ACHN (cell line): Measurements from ENCODE around the gene IGSF22.

ENCODE experiments used
- DNase-seq: peaks from one replicate; pipeline ENCODE4 v3.0.0-alpha.2; 2015
- in situ Hi-C: cut with HindIII; loops from 2 replicates; pipeline ENCODE4 v1.10.0; 2017; ENCODE audit warnings: low sequenced_read_pairs, low pct_ligation_motif_present, low pct_unique_long_range_greater_than_20kb

IGSF22 gene

DNA sequence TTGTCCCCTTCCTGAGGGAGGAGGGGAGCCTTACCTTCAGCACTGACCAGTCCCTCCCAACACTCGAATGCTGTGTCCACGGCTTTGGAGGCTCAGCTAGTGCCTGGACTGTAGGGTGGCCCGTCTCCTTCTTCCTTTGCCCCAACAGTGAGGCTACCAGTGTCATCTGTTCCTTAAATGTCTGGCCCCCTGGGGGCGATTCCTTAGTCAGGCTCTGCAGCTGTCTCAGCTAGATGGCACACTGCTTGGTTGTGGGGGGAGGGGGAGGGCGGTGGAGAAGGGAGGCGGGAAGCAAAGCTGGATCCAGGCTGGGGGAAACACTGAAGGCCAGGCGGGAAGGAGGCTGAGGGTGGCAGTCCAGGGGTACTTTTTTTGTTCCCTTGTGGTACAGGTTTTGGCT, at the start of gene IGSF22:
IGSF22 (minus strand) TSS at position 149 of the 400 bp plus-strand sequence. CDS start 1,952 bp downstream, outside the sequence.
- DNase-seq, result no peak
- in situ Hi-C loops, result no loop called here

GRCh38 chr11:18774801-18775200, 48.8 kb upstream of the IGSF22 start:
- DNase-seq, result no peak
- in situ Hi-C loops, result no loop called here

- in situ Hi-C loops, result no loop called here
These were observed 47.7 kb upstream of the IGSF22 start for GRCh38 chr11:18773681-18774080.

GRCh38 chr11:18773104-18773503, 47.1 kb upstream of the IGSF22 start:
- DNase-seq, result no peak
- in situ Hi-C loops, result no loop called here

More at GRCh38 chr11:18773681-18774080, 47.7 kb upstream of the IGSF22 start:
- no peak for DNase-seq

GRCh38 chr11:18772211-18772610, 46.2 kb upstream of the IGSF22 start:
- in situ Hi-C loops, result no loop called here
- DNase-seq, result no peak

GRCh38 chr11:18771266-18772035, 45.5 kb upstream of the IGSF22 start:
- in situ Hi-C loops, result no loop called here
- DNase-seq, result no peak

DNA sequence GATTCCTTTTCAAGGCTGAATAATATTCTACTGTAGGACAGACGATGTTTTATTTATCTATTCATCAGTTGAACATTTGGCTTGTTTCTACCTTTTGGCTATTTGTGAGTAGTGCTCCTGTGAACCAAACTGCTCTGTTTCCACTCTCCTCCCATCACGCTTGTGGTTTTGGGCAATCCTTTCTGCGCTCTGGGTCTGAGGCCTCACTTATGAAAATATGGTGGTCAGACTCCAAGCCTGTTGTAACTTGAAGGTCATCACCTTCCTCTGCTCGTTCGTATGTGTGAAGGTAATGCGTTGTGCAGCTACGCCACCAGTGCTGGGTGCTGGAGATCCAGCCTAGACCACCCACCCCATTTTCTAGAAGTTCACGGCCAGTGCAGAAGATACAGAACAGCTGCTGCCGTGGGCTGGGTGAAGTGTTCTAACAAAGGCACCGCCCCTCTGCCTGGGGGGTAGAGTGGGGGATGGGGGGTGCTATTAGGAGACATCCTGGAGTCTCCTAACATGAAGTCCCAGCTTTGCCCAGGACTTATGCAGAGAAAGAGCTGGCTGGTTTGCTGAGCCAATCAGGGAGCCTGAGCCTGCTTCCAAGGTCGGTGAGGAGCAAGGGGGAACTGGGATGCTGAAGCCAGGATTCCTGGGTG, 44.6 kb upstream of the IGSF22 start:
- in situ Hi-C loops, result no loop called here
- no peak for DNase-seq

DNA sequence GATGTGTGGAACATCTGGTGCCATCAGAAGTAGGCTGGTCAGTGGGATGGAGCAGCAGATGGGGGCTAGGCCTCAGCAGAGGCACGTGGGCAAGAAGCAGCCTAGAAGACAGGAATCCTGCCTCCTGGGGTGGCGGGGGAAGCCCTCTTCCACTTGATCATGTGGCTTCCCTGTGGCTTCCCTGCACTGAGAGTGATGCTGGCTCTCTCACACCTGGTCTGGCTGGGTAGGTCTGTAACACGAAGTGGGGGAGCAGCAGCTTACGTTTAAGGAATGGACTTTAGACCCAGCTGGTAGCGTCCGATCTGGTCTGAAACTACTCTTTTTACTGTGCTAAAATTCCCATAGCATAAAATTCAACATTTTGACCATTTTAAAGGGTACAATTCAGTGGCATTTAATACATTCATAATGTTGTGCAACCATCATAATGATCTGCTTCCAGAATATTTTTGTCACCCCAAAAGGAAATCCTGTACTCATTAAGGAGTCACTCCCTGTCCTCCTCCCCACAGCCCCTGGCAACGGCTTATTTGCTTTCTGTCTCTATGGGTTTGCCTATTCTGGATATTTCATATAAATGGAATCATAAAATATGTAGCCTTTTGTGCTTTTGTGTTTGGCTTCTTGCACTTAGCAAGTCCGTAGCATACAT, 43.9 kb upstream of the IGSF22 start:
- no peak for DNase-seq
- in situ Hi-C loops, result no loop called here

DNA sequence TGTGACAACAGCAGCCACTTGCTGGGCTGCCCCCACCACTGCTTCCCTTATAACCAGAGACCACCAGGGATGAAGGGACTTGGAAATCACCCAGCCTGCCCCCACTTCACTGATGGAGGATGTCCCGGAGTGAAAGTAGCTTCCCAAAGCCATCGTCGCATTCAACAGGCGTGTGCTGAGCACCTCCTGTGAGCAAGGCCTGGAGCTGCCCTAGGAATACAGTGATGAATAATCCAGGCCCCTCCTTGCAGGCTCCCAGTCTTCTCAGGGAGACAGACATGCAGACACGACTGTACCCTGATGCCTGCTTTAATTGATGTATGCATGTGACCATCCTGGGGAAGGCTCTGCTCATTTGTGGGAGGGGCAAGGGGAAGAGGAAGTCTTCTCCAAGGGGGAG, 43.0 kb upstream of the IGSF22 start:
- no peak for DNase-seq
- in situ Hi-C loops, result no loop called here

- in situ Hi-C loops, result no loop called here
- no peak for DNase-seq
These were observed 42.5 kb upstream of the IGSF22 start for GRCh38 chr11:18768472-18768901.

DNA sequence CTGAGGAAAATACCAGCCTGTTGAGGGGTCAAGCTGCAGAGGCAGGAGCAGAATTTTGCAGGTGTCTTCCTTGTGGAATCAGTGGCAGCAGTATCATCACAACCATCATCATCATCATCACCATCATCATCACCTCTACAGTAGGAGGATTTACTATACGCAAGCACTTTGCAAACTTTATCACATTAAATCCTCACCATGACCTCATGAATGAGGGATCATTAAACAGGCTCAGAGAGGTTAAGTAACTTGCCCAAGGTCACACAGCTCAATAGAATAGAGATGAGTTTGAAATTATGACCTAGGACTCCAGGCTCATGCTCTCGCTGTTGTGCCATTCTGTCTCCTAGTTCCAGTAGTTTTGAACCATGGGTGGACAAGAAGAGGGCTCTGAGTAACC, 40.0 kb upstream of the IGSF22 start:
- in situ Hi-C loops, result no loop called here

DNA sequence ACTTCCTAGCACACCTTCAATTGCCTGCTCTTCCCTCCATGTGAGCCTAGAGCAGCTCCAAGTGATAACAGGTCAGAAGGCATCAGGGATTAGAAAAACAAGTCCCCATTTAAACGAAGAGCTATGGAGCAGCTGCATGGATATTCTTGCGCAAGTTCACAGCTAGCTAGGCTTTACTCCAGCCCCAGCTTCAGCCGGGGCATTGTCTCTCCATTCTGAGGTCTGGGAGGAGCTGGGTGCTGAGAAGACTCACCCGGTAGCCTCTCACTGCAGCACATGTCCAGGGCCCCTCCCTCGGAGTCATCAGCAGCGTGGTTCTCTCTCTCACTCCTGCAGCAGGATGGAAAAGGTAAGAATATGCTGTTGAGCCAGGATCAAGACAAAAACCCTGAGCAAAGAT, 39.6 kb upstream of the IGSF22 start:
- in situ Hi-C loops, result no loop called here
- DNase-seq, result no peak

More for the DNA sequence above, 40.0 kb upstream of the IGSF22 start:
- no peak for DNase-seq

- in situ Hi-C loops, result no loop called here
- no peak for DNase-seq
These were observed 35.8 kb upstream of the IGSF22 start for GRCh38 chr11:18761741-18762140.

DNA sequence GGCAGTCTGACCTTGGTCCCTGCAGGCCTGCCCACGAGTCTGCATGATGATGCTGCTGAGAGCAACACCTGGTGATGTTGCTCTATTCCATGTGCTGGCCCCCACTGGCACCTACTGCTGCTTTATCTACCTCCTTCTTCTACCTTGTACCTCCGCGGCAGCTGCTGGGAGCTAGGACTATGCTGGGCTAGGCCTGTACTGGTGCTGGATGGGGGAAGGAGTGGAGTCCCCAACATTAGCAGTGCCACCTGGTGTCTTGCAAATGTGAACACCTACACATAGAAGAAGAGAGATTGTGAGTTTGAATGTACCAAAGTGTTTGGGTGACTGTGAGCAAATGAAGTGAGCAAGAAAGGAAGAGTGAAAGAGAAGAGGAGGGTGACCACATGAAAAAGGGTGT, 35.2 kb upstream of the IGSF22 start:
- in situ Hi-C loops, result no loop called here
- no peak for DNase-seq

- in situ Hi-C loops, result no loop called here
These were observed 31.8 kb upstream of the IGSF22 start for GRCh38 chr11:18757811-18758210.

GRCh38 chr11:18756889-18757288, 30.9 kb upstream of the IGSF22 start:
- DNase-seq, result no peak
- in situ Hi-C loops, result no loop called here

More at GRCh38 chr11:18757811-18758210, 31.8 kb upstream of the IGSF22 start:
- no peak for DNase-seq

- DNase-seq, result peak; percentile 46
These were observed 28.3 kb upstream of the IGSF22 start for GRCh38 chr11:18754308-18754707.

GRCh38 chr11:18752502-18752901, 26.5 kb upstream of the IGSF22 start:
- in situ Hi-C loops, result no loop called here
- no peak for DNase-seq

More at GRCh38 chr11:18754308-18754707, 28.3 kb upstream of the IGSF22 start:
- in situ Hi-C loops, result no loop called here

DNA sequence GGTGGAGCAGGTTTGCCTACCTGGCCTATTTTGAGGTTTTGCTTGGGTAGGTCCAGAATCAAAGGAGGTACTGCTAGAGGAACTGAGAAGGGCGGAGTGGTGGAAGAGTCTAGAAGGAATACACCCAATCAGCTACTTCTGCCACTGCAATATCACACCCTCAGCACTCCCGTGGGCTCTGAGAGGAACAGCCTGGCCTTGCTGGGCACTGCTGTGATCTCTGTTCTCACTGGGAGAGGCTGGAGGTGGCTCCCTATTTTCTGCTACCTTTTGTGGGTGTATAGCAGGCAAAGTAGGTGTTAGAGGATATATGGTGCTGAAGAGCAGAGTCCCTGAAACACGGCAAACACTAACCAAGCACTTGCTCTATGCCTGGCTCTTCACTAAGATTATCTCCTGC, 25.0 kb upstream of the IGSF22 start:
- DNase-seq, result no peak
- in situ Hi-C loops, result no loop called here
